SK-N-SH (cell line): Measurements from ENCODE around the gene AVPR2.

ENCODE experiments used
- CHD2 ChIP-seq: fragments of 150-350 bp; IDR thresholded peaks from 2 replicates; pipeline ENCODE4 v1.6.1; 2018; ENCODE audit warnings: low read length; ENCODE audit not compliant: partially characterized antibody
- CTCF ChIP-seq: fragments of 200-600 bp; sonication (generic); IDR thresholded peaks from 2 replicates; pipeline ENCODE4 v1.6.1; 2017; ENCODE audit warnings: antibody characterized with exemption, mild to moderate bottlenecking, moderate library complexity
- ELF1 ChIP-seq: IDR thresholded peaks from 2 replicates; pipeline ENCODE4 v1.4.0; 2012
- EP300 ChIP-seq, 2 experiments: IDR thresholded peaks; 2 replicates each; pipeline versions ENCODE4 v1.4.0 to v1.6.1; 2012; ENCODE audit warnings: borderline replicate concordance in 1 of 2, low read depth in 1 of 2, low read length in 1 of 2
- EZH2phosphoT487 ChIP-seq: fragments of 200-600 bp; sonication (generic); IDR thresholded peaks from 2 replicates; pipeline ENCODE4 v1.6.1; 2017; ENCODE audit warnings: low read depth, mixed run types, mild to moderate bottlenecking, antibody characterized with exemption, moderate library complexity, borderline replicate concordance
- GABPA ChIP-seq: IDR thresholded peaks from 2 replicates; pipeline ENCODE4 v1.4.0; 2012; ENCODE audit warnings: low read depth, mild to moderate bottlenecking
- POLR2AphosphoS5 ChIP-seq: IDR thresholded peaks from 2 replicates; pipeline ENCODE4 v1.6.1; 2012; ENCODE audit warnings: low read depth, low read length
- RFX5 ChIP-seq: IDR thresholded peaks from 2 replicates; pipeline ENCODE4 v1.6.1; 2012; ENCODE audit warnings: mild to moderate bottlenecking, improper control_type of control experiment, low read length
- RXRA ChIP-seq: IDR thresholded peaks from 2 replicates; pipeline ENCODE4 v1.4.0; 2012; ENCODE audit warnings: low read depth, mild to moderate bottlenecking, borderline replicate concordance
- TAF1 ChIP-seq: IDR thresholded peaks from 2 replicates; pipeline ENCODE4 v1.6.1; 2012; ENCODE audit warnings: low read depth, mild to moderate bottlenecking, low read length, moderate library complexity, borderline replicate concordance
- USF1 ChIP-seq: IDR thresholded peaks from 2 replicates; pipeline ENCODE4 v1.4.0; 2012; ENCODE audit warnings: low read depth, borderline replicate concordance

- TF ChIP-seq CTCF (no peak), EP300 (IDR thresholded peaks at IDR 0.05; ENCODE audit: borderline replicate concordance in 1 of 2, low read depth in 1 of 2, low read length in 1 of 2) (no peak), EZH2phosphoT487 (no peak), GABPA (no peak), CHD2 (no peak), ELF1 (no peak), RXRA (no peak), TAF1 (no peak), USF1 (no peak), POLR2AphosphoS5 (no peak), RFX5 (no peak)
Measured at GRCh38 chrX:153905481-153906095, 1.1 kb downstream of the AVPR2 start.
